ENCODE results near the gene SPO11. TPM values are rescaled to one million over a fixed set of nuclear protein-coding genes. Genes with fewer than 3 reads are reported as not detected.

Gene SPO11
- total RNA-seq, 2 experiments from 2014 or later, result not detected

DNA sequence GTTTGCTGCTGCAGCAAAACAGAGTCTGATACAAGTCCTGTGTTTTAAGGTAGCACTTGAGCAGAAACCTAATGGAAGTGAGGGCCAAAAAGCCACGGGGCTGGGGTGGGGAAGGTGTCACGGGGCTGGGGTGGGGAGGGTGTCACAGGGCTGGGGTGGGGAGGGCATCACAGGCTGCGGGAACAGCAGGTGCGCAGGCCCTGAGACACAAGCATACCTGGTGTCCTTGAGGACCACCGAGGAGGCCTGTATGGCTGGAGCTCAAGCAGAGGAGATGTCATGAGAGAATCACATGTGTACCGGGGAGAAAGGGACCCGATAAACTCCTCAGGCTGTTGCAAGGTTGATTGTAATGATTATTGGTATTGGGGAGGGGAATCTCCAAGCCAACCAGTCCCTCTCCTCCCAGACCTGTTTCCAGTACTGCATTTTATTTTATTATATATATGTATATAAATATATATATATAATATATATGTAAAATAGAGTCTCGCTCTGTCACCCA lies 13.6 kb upstream of the SPO11 start:
- Mint-ChIP-seq H3K4me3 (no peak overlapping the region), H3K27me3 (peaks cover 12% of the 10 kb centered on the region), H3K9me3 (no peaks in the 10 kb centered on the region), H3K27ac (no peak overlapping the region), H3K36me3 (ENCODE audit: low read depth) (no peaks in the 10 kb centered on the region), H3K4me1 (no peaks in the 10 kb centered on the region)
- DNase-seq, result no peak
- ChIA-PET POLR2A (no interaction called here), CTCF (no interaction called here)

DNA sequence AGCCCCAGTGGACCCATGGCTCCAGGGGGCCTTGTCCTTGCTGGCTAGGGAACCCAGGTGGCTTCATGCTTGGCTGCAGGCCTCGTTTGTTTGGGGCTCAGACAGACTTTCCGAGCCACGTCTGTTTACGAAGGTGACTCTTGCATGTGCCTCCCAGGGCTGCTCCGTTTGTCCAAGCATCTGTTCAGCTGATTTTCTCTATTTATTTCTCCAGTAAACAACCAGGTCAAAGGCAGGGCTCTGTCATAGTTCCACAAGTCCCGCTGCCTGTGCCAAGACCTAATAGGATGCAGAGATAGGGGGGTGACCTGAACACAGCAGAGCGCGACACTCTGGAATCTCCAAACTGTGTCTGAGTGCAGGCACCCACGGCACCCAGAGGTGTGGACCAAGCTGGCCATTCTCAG lies 12.8 kb upstream of the SPO11 start:
- Mint-ChIP-seq H3K27me3 (peaks cover 17% of the 10 kb centered on the region), H3K36me3 (ENCODE audit: low read depth) (no peaks in the 10 kb centered on the region), H3K4me1 (no peaks in the 10 kb centered on the region), H3K9me3 (no peaks in the 10 kb centered on the region), H3K4me3 (no peak overlapping the region), H3K27ac (no peak overlapping the region)
- POLR2A ChIA-PET, result no interaction called here
- DNase-seq, result no peak
- CTCF ChIA-PET, result no interaction called here

DNA sequence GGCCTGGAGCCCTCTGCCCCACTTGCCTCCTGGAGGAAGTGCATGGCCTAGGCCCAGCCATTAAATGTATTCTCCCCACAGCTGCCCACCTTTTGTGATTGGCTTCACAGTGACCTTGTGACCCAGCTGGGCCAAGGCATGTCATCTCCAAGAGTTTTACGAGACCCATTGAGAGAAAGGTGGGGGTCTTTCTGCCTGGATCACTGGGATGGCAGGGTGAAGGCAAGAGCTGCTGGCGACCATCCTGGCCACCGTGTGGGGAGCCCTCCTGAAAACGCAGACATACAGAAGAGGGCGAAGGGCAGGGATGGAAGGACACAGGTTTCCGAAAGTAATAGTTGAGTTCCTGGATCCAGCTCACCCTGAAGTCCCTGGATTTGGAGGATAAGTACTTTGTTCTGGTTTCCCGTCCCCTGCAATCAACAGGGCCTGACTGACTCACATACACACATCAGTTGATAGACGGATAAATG lies 12.3 kb upstream of the SPO11 start:
- Mint-ChIP-seq H3K36me3 (ENCODE audit: low read depth) (no peaks in the 10 kb centered on the region), H3K27ac (no peak overlapping the region), H3K4me1 (no peaks in the 10 kb centered on the region), H3K9me3 (no peaks in the 10 kb centered on the region), H3K4me3 (no peak overlapping the region), H3K27me3 (peaks cover 20% of the 10 kb centered on the region)
- POLR2A ChIA-PET, result no interaction called here
- DNase-seq, result no peak
- CTCF ChIA-PET, result no interaction called here

DNA sequence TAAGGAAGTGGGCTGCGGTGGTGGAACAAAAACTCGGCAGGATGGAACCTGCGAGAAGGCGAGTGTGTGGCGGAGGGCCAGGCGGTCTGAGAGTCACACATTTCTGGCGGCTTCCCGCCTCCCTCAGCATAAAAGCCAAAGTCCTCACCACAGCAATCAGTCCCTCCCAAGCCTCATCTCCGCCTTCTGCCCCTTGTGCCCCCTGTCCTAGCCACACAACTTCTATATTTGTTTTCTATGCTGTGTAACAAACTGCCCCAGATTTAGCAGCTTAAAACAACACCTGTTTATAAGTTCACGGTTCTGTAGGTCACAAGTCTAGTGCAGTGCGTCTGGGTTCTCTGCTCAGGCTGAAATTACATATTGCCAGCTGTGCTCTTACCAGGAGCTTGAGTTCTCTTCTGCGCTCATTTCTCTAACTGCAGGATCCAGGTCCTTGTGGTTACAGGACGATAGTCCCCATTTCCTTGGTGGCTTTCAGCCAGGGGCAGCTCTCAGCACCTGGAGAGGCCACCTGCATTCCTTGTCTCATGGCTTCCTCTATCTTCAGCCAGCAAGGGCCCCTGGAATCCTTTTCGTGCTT lies 11.7 kb upstream of the SPO11 start:
- Mint-ChIP-seq H3K36me3 (ENCODE audit: low read depth) (no peaks in the 10 kb centered on the region), H3K4me3 (no peak overlapping the region), H3K4me1 (no peaks in the 10 kb centered on the region), H3K27ac (no peak overlapping the region), H3K27me3 (peaks cover 25% of the 10 kb centered on the region), H3K9me3 (no peaks in the 10 kb centered on the region)
- CTCF ChIA-PET, result no interaction called here
- POLR2A ChIA-PET, result no interaction called here
- no peak for DNase-seq

DNA sequence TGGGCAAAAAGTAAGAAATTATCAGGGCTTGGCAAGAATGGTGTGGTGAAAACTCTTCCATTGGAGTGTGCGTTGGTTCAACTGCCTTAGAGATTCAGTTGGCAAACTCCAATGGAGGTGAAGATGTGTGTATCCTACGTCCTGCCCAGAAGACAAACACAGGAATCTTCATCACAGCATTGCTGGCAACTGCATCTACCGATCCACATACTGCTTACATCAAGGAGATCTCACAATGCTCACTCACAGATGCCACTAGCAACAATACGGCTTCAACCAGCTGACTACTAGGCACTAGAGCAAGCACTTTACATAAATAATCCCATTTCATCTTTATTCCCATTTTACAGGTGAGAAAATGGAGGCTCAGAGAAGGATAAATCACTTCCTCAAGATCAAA lies 10.0 kb upstream of the SPO11 start:
- Mint-ChIP-seq H3K9me3 (no peaks in the 10 kb centered on the region), H3K27ac (no peak overlapping the region), H3K4me3 (no peak overlapping the region), H3K27me3 (peaks cover 31% of the 10 kb centered on the region), H3K36me3 (ENCODE audit: low read depth) (no peaks in the 10 kb centered on the region), H3K4me1 (no peaks in the 10 kb centered on the region)
- CTCF ChIA-PET, result no interaction called here
- POLR2A ChIA-PET, result no interaction called here
- no peak for DNase-seq

DNA sequence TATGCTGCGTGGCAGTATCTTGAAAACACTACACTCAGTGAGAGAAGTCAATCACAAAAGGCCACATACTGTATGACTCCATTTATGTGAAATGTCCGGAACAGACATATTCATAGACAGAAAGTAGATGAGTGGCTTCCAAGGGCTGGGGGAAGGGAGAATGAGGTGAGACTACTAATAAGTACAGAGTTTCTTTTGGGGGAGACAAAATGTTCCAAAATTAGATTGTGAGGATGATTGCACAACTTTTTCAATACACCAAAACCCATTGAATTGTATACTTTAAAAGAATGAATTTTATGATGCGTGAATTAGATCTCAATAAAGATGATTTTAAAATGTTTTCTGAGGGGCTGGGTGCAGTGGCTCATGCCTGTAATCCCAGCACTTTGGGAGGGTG lies 9.2 kb upstream of the SPO11 start:
- POLR2A ChIA-PET, result no interaction called here
- Mint-ChIP-seq H3K27ac (no peak overlapping the region), H3K27me3 (peaks cover 37% of the 10 kb centered on the region), H3K36me3 (ENCODE audit: low read depth) (no peaks in the 10 kb centered on the region), H3K9me3 (no peaks in the 10 kb centered on the region), H3K4me3 (no peak overlapping the region), H3K4me1 (no peaks in the 10 kb centered on the region)
- CTCF ChIA-PET, result no interaction called here
- DNase-seq, result no peak

DNA sequence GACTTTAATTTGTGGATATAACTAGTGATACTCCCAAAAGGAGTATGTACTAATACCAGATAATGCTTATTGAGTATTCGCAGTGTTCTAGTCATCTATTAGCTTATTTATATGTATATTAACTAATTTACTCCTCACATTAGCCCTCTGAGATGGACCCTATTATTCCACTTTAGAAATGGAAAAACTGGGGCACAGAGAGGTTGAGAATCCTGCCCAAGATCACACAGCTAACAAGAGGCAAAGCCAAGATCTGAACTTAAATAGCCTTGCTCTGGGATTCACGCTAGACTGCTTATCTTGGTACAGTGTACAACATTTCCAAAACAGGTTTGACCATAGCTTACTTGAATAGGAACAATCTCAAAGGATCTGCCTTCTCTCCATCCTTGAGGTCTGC lies 8.5 kb upstream of the SPO11 start:
- Mint-ChIP-seq H3K4me3 (no peak overlapping the region), H3K27me3 (peaks cover 41% of the 10 kb centered on the region), H3K4me1 (no peaks in the 10 kb centered on the region), H3K9me3 (no peaks in the 10 kb centered on the region), H3K27ac (no peak overlapping the region), H3K36me3 (ENCODE audit: low read depth) (no peaks in the 10 kb centered on the region)
- CTCF ChIA-PET, result no interaction called here
- POLR2A ChIA-PET, result no interaction called here
- DNase-seq, result no peak

DNA sequence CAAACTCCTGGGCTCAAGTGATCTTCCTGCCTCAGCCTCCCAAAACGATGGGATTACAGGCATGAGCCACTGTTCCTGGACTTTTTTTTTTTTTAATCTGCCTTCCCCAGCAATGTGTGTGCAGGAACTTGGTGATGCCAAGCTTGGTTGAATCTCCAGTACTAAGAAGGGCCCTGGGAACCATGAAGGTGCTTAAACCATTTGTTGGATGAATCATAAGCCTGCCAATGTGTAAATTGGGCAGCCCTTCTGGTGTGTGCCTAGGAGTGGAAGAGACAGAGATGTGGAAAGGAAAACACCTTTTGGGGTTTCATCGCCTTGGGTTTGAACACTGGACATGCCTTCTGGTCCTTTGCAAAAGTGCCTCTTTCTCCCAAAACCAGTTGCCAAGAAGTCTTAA lies 7.1 kb upstream of the SPO11 start:
- Mint-ChIP-seq H3K27me3 (peaks cover 51% of the 10 kb centered on the region), H3K9me3 (no peaks in the 10 kb centered on the region), H3K4me3 (no peak overlapping the region), H3K4me1 (no peaks in the 10 kb centered on the region), H3K27ac (no peak overlapping the region), H3K36me3 (ENCODE audit: low read depth) (no peaks in the 10 kb centered on the region)
- DNase-seq, result no peak
- POLR2A ChIA-PET, result no interaction called here
- CTCF ChIA-PET, result interaction anchor here (0.6 to 0.8 kb wide), 2 partner anchors 53 to 763 kb away, joined by 3 to 5 read pairs; no protein-coding TSS in a partner anchor

DNA sequence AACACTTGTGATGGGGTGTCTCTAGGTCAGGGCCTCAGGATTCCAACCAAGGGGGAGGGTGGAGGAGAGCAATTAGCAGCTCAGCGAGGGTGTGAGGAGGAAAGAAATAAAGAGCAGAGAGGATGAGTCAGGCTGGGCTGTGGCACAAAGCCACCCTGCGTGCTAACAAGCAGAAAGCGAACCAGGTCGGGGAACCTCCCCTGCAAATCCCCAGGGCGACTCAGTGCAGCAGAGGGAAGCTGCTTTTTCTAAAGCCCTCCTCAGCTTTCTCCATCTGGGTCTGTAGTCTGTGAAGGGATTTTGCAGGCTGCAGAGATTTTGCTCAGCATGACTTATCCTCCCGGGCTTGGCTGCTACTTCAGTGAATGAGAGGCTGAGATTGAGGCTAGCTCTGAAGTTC lies 6.6 kb upstream of the SPO11 start:
- Mint-ChIP-seq H3K4me1 (no peaks in the 10 kb centered on the region), H3K36me3 (ENCODE audit: low read depth) (no peaks in the 10 kb centered on the region), H3K4me3 (no peak overlapping the region), H3K27me3 (peaks cover 51% of the 10 kb centered on the region), H3K9me3 (no peaks in the 10 kb centered on the region), H3K27ac (no peak overlapping the region)
- no peak for DNase-seq
- CTCF ChIA-PET, result interaction anchor here (0.7 kb wide), 1 partner anchor 76 kb away, joined by 3 read pairs; no protein-coding TSS in a partner anchor
- POLR2A ChIA-PET, result no interaction called here

DNA sequence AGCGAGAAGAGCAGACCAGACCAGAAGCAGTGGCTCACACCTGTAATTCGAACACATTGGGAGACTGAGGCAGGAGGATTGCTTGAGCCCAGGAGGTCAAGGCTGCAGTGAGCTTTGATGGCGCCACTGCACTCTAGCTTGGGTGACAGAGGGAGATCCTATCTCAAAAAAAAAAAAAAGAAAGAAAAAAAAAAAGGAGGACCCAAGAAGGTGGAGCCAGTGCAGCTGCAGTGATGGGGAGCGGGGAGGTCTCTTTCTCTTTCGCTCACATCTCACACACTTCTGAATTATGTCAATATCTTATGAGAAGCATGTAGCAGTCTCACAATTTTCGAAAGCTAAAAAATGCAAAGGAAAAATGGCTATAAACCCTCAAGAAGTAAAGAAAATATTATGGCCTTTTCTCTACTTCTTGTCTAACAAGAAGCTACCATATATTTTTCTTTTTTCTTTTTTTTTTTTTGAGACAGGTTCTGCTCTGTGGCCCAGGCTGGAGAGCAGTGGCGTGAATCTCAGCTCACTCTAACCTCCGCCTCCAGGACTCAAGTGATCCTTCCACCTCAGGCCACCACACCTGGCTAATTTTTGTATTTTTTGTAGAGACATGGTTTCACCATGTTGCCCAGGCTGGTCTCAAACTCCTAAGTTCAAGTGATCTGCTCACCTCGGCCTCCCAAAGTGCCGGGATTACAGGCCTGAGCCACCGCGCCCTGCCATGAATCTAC lies 3.8 kb upstream of the SPO11 start:
- no peak overlapping the region for H3K4me3 Mint-ChIP-seq
- DNase-seq, result no peak

DNA sequence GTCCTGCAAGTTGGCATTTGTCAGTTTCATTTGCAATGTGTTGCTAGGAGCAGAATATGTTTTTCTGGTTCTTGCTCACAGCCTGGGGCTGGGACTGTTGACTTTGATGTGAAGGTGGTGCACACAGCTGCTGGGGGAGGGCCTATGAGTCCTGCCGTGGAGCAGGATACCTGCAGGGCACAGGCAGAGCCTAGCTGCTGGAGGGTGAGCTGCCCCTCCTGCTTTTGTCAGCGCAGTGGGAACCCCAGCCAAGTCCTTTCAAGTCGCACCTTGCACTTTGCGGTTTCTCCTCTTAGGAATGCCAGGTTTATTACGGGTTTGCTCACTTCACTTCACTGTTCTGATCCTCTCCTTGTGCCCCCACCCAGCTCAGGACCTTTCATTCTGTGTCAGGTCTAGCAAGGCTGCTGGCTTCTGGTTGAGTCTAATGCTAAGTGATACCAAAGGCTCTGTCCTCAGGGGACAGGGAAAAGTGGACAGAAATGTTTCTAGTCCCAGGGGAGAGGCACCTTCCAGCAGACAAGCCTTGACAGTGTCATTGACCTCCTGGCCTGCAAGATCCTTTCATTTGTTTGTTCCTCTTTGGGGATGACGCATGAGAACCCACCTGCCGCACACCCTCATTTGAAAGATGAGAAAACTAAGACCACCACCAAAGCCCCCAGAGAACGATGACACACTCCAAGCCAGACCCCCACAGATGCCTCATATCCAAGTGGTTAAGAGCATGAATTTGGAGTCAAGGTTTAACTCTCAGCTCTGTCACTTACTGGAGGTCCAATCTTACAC lies 2.7 kb upstream of the SPO11 start:
- Mint-ChIP-seq H3K27ac (no peak overlapping the region), H3K9me3 (no peaks in the 10 kb centered on the region), H3K4me3 (no peak overlapping the region), H3K27me3 (peaks cover 52% of the 10 kb centered on the region), H3K36me3 (ENCODE audit: low read depth) (no peaks in the 10 kb centered on the region), H3K4me1 (no peaks in the 10 kb centered on the region)
- ChIA-PET CTCF (no interaction called here), POLR2A (no interaction called here)
- DNase-seq, result no peak

More for the DNA sequence above, 3.8 kb upstream of the SPO11 start:
- Mint-ChIP-seq H3K27me3 (peaks cover 51% of the 10 kb centered on the region), H3K9me3 (no peaks in the 10 kb centered on the region), H3K4me1 (no peaks in the 10 kb centered on the region), H3K27ac (no peak overlapping the region), H3K36me3 (ENCODE audit: low read depth) (no peaks in the 10 kb centered on the region)
- POLR2A ChIA-PET, result no interaction called here
- CTCF ChIA-PET, result no interaction called here

DNA sequence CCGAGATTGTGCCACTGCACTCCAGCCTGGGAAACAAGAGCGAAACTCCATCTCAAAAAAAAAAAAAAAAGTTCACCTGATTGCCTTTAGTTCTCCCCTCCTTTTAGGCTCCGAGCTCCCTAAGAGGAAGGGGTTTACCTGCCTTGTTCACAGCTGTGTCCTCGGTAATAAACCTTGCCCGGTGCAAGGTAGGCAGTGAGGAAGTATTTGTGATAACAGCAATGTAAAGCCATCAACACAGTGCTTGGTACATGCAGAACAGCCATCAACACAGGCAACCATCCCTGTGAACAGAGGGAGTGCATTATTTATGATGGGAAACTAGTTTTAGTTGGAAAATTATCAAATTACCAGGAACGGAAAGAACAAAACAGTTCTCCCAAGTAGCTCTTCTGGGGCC lies 1.8 kb upstream of the SPO11 start:
- DNase-seq, result no peak
- H3K9me3 Mint-ChIP-seq, result no peaks in the 10 kb centered on the region
- H3K4me3 Mint-ChIP-seq, result no peak overlapping the region
- POLR2A ChIA-PET, result no interaction called here
- no peak overlapping the region for H3K27ac Mint-ChIP-seq
- CTCF ChIA-PET, result interaction anchor here (1.1 kb wide), 1 partner anchor 156 kb away, joined by 5 read pairs; no protein-coding TSS in a partner anchor
- peaks cover 52% of the 10 kb centered on the region for H3K27me3 Mint-ChIP-seq
- no peaks in the 10 kb centered on the region for H3K36me3 Mint-ChIP-seq (ENCODE audit: low read depth)
- no peaks in the 10 kb centered on the region for H3K4me1 Mint-ChIP-seq

DNA sequence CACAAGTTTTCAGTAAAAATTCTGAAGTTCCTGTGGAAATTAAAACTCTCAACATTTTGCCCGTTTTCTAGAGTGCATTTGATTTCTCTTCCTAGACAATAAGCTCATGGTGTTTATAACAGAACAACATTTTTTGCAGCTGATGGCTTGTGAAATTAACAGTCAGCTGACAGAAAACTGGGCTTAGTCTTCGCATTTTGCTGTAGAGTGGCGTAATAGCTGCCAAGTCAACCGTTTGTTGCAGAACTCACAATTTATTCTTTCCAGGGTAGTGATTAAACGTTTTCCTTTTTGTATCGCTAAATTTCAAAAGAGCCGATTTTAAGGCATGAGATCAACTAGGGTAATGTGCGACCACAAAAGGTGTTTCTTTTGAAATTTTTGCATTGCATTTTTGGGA lies 1.4 kb downstream of the SPO11 start:
- DNase-seq, result no peak
- no peak overlapping the region for H3K4me3 Mint-ChIP-seq
- ChIA-PET CTCF (interaction anchor here (0.7 kb wide), 1 partner anchor 88 kb away, joined by 3 read pairs; no protein-coding TSS in a partner anchor), POLR2A (no interaction called here)
- H3K36me3 Mint-ChIP-seq (ENCODE audit: low read depth), result no peaks in the 10 kb centered on the region
- H3K4me1 Mint-ChIP-seq, result no peaks in the 10 kb centered on the region
- peaks cover 51% of the 10 kb centered on the region for H3K27me3 Mint-ChIP-seq
- no peak overlapping the region for H3K27ac Mint-ChIP-seq
- no peaks in the 10 kb centered on the region for H3K9me3 Mint-ChIP-seq

Measured in activated CD4-positive, alpha-beta T cell treated with anti-CD3 and anti-CD28 coated beads, Interleukin-2, amount 10 ng/mL, durations not matched to agents 7 days and 5 days (primary cell).